Pancreas (tissue), 10 donors: ENCODE measurements around the gene SIGLEC11. TPM values are rescaled to one million over a fixed set of nuclear protein-coding genes. Genes with fewer than 3 reads are reported as not detected.

Experiments
- ATAC-seq, 4 donors: fragments of 200-7000 bp; cut with Tn5 transposase; one replicate each; pipeline versions ENCODE4 v1.8.0 to v1.9.1; 2020; ENCODE audit warnings: mild to moderate bottlenecking in 4 of 4, moderate library complexity in 4 of 4
- DNase-seq, 6 donors: peaks; one replicate each; pipeline ENCODE4 v3.0.0-alpha.2; 2020
- FAIRE-seq: peaks from 2 replicates; lab custom pipeline; 2012; peaks lifted over from hg19 to GRCh38; lab: Jason Lieb, UNC
- H3K27ac ChIP-seq, 4 donors: fragments of 200-600 bp; sonication (generic); 1 replicate in 3 of 4; 2 replicates in 1 of 4; pipeline versions ENCODE4 v1.5.0 to v1.8.0; 2020
- H3K27me3 ChIP-seq, 4 donors: fragments of 200-600 bp; one replicate each; pipeline ENCODE4 v1.8.0; 2021
- H3K36me3 ChIP-seq, 3 donors: fragments of 200-600 bp; sonication (generic) in 1 of 3; one replicate each; pipeline versions ENCODE4 v1.5.0 to v1.8.0; 2020 to 2021
- H3K4me1 ChIP-seq, 3 donors: fragments of 200-600 bp; one replicate each; pipeline ENCODE4 v1.8.0; 2021
- H3K4me3 ChIP-seq, 4 donors: fragments of 200-600 bp; sonication (generic) in 2 of 4; one replicate each; pipeline versions ENCODE4 v1.5.0 to v1.8.0; 2020 to 2021
- H3K9me3 ChIP-seq, 4 donors: fragments of 200-600 bp; one replicate each; pipeline ENCODE4 v1.8.0; 2021
- CTCF ChIP-seq, 4 donors: fragments of 200-600 bp; sonication (generic) in 3 of 4; IDR thresholded peaks; one replicate each; pipeline versions ENCODE4 v1.5.0 to v1.8.0; 2021; ENCODE audit warnings: antibody characterized with exemption in 4 of 4
- WGBS, 2 donors: extraction: QIAGEN DNeasy Blood & Tissue Kit; methylation state at CpG; one replicate each; pipeline ENCODE4 v1.1.7; 2013; 5-methylcytosine and 5-hydroxymethylcytosine counted together
- intact Hi-C, 3 donors: fragments of 100-400 bp; cut with DNase I; formaldehyde crosslinking; loops; one replicate each; pipeline versions ENCODE4 v1.11.1 to v1.14.2; 2022
- polyA plus RNA-seq, 2 donors: library from polyadenylated mRNA; stranded (reverse); fragments of 200-250 nt; gene quantifications; one replicate each; pipeline ENCODE4 v1.2.3, GENCODE V29; 2013
- total RNA-seq, 6 donors: library from RNA; stranded (reverse); fragmentation: NEBNext Ultra II Directional in 4 of 6; extraction: Animal tissue kit (Norgen Biotek cat#: 25700) in 4 of 6; gene quantifications; one replicate each; pipeline versions ENCODE4 v1.2.1 to v1.2.4, GENCODE V29; 2021 to 2023
- donor health status: healthy with polysubstance abuse.
- donor health status: DM: no; HTN: no; CAD: no; lungs with moderate emphysema.
- donor health status: DM: no; HTN: no; CAD: no.
- donor health status: control.
- donor health status: control.
- donor health status: Bipolar disorder and iron deficiency.
- donor health status: DM: yes; HTN: yes; CAD: no.
- donor health status: DM: no; HTN: no; CAD: no.
- donor health status: DM: no; HTN: no; CAD: no.
- donor health status: DM: yes; HTN: yes; CAD: no.

The SIGLEC11 gene
- total and polyA plus RNA-seq, 8 donors: 0.14 to 26.5 (median 1.6) TPM

- Histone ChIP-seq H3K27ac (no peak overlapping the region), H3K36me3 (peaks cover 0 to 56% (median 17%) of the 10 kb centered on the region in 3 donors), H3K4me1 (no peaks in the 10 kb centered on the region), H3K9me3 (no peaks in the 10 kb centered on the region), H3K27me3 (no peaks in the 10 kb centered on the region), H3K4me3 (no peak overlapping the region)
- TF ChIP-seq CTCF (IDR thresholded peaks at IDR 0.05): no peak
- FAIRE-seq: no peak
- ATAC-seq: peak; percentile 23 to 83 (median 74)
- intact Hi-C loops: no loop called here
- 86 to 89% methylated on average over 11 of the region's 11 CpGs for WGBS, 2 donors
- no peak for DNase-seq
Measured at GRCh38 chr19:50003810-50004419, 42.9 kb upstream of the SIGLEC11 start.

GRCh38 chr19:50003254-50003788 is 42.3 kb upstream of the SIGLEC11 start:
- no peak for FAIRE-seq
- no peak for DNase-seq

GRCh38 chr19:50002386-50002960 is 41.5 kb upstream of the SIGLEC11 start:
- no peaks in the 10 kb centered on the region for H3K9me3 ChIP-seq
- intact Hi-C loops: no loop called here
- H3K4me1 ChIP-seq: no peaks in the 10 kb centered on the region
- no peak overlapping the region for H3K4me3 ChIP-seq
- H3K27ac ChIP-seq: no peak overlapping the region
- ATAC-seq (no peak), FAIRE-seq (no peak), DNase-seq (no peak)
- no peak for TF ChIP-seq CTCF (IDR thresholded peaks at IDR 0.05)
- no peaks in the 10 kb centered on the region for H3K27me3 ChIP-seq
- H3K36me3 ChIP-seq: peaks cover 0 to 47% (median 17%) of the 10 kb centered on the region in 3 donors
- 88 to 91% methylated on average over 6 of the region's 6 CpGs for WGBS, 2 donors

More at GRCh38 chr19:50003254-50003788, 42.3 kb upstream of the SIGLEC11 start:
- no peak for ATAC-seq
- Histone ChIP-seq H3K9me3 (no peaks in the 10 kb centered on the region), H3K4me1 (no peaks in the 10 kb centered on the region), H3K27ac (no peak overlapping the region), H3K27me3 (no peaks in the 10 kb centered on the region), H3K36me3 (peaks cover 0 to 55% (median 17%) of the 10 kb centered on the region in 3 donors), H3K4me3 (no peak overlapping the region)
- WGBS, 2 donors: 91 to 92% methylated on average over 17 of the region's 17 CpGs
- TF ChIP-seq CTCF (IDR thresholded peaks at IDR 0.05): no peak
- intact Hi-C loops: no loop called here

- no peak for ATAC-seq
- H3K27ac ChIP-seq: no peak overlapping the region
- DNase-seq: no peak
- no peak for TF ChIP-seq CTCF (IDR thresholded peaks at IDR 0.05)
- no peak for FAIRE-seq
- H3K9me3 ChIP-seq: no peaks in the 10 kb centered on the region
- H3K4me1 ChIP-seq: no peaks in the 10 kb centered on the region
- WGBS, 2 donors: 90 to 94% methylated on average over 8 of the region's 8 CpGs
- peaks cover 0 to 44% (median 15%) of the 10 kb centered on the region in 3 donors for H3K36me3 ChIP-seq
- H3K4me3 ChIP-seq: no peak overlapping the region
- intact Hi-C loops: no loop called here
- no peaks in the 10 kb centered on the region for H3K27me3 ChIP-seq
Measured at GRCh38 chr19:50001775-50002174, 40.8 kb upstream of the SIGLEC11 start.
